NCI-H2107 treated with DMSO at 0.1 percent for 48 hours (cell line): Measurements from ENCODE around the gene OOEP.
"Not testable (repeated sequence)": the region's sequence is repeated elsewhere in the genome, so short reads cannot be mapped to it uniquely, and the experiment has no call there.

ENCODE experiments used
- DNase-seq: peaks from one replicate; lab custom pipeline; 2025; ENCODE audit not compliant: unreplicated experiment; lab: John Stamatoyannopoulos, UW

OOEP gene

DNA sequence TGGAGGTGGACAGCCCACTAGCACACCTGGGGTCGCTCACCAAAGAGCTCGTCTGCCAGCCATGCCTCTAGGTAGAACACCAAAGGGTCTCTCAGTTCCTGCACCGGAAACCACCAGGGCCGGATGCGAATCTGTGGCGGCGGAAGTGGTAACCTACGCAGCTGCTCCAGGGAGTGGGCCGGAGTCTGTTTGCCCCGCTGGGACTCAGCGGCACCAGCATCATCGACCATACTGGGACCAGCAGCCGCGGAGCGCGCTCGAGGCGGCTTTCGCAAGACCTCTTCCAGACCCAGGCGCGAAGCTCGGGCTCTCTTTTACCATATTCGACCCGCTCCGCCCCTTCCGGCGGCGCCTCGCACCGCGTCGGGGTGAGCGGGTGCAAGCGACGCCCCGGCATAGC, at the start of gene OOEP:
OOEP (minus strand) TSS at position 335 of the 400 bp plus-strand sequence; CDS start at position 230, 105 bp downstream.
- DNase-seq, result no peak

DNA sequence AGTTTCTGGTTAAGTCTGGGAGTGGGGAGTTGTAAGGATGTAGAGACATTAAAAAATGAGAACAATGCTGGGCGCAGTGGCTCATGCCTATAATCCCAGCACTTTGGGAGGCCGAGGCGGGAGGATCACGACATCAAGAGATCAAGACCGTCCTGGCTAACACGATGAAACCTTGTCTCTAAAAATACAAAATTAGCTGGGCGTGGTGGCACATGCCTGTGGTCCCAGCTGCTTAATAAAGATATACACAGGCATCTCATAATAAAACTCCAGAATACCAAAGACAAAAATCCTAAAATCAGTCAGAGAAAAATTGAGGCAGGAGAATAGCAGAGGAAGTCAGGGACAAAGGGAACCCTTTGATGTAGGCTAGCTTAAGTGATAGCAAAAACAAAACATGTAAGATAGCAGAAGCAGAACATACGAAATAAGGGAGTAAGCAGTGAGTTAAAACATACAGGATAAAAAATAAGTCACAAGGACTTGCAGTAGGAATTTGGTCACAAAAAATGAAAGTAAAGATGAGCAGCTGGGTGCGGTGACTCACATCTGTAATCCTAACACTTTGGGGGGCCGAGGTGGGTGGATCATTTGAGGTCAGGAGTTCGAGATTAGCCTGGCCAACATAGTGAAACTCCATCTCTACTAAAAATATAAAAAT, 48.5 kb upstream of the OOEP start:
- no peak for DNase-seq

DNA sequence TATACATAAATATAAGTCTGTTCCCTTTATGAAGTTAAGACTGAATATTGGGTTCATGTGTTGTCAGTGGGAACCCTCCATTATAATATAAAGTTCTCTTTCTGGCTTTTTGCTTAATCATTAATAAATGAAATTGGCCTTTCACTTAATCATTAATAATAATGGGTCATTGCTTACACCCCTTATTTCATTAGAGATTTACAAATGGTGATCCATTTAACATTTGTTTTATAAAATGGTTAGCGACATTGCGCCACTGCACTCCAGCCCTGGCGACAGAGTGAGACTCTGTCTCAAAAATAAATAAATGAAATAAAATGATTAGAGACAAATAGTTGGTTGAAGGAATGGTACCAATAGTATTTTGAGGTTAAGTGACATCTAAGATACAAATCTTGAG, 43.4 kb upstream of the OOEP start:
- DNase-seq, result no peak

DNA sequence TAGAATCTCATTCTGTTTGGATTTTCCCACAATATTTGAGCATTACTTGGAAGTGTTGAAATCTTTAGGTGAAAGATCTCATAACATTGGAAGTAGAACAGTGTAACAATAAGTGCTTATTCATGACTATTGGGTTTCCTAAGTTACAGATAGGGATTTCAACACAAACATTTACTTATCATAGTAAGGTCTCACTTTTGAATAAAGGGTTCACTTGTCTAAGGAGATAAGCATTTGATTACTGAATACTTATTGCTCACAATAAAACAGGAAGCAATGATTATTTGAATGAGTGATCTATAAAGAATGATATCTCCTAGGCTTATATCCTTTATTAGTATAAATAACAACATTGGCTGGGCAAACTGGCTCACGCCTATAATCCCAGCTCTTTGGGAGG, 39.7 kb upstream of the OOEP start:
- DNase-seq, result no peak

DNA sequence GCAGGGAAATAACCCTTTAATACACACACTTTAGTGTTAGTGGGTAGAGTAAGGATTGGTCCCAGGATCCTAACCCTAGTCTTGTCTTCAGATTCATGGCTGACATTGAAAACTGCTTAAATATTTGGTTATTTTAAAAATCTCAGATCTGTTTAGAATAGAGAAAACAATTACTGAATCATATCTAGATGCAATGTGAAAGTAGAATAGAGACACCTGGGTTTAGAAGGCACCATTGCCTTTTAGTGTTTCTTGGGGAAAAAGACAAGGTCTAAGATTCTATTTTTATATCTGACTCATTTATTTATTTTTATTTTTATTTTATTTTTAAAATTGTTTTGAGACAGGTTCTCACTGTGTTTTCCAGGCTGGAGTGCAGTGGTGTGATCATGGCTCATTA, 31.0 kb upstream of the OOEP start:
- no peak for DNase-seq

DNA sequence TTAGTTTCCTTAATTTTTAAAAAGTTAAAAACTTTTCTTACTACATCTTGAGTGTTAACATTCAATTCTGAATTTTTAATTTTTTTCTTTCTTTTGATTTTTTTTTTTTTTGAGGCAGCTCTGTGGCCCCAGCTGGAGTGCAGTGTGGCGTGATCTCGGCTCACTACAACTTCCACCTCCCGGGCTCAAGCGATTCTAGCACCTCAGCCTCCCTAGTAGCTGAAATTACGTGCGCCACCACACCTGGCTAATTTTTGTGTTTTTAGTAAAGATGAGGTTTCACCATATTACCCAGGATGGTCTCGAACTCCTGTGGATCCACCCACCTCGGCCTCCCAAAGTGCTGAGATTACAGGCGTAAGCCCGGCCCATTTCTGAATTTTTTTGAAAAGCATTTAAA, 26.2 kb upstream of the OOEP start:
- DNase-seq, result no peak

DNA sequence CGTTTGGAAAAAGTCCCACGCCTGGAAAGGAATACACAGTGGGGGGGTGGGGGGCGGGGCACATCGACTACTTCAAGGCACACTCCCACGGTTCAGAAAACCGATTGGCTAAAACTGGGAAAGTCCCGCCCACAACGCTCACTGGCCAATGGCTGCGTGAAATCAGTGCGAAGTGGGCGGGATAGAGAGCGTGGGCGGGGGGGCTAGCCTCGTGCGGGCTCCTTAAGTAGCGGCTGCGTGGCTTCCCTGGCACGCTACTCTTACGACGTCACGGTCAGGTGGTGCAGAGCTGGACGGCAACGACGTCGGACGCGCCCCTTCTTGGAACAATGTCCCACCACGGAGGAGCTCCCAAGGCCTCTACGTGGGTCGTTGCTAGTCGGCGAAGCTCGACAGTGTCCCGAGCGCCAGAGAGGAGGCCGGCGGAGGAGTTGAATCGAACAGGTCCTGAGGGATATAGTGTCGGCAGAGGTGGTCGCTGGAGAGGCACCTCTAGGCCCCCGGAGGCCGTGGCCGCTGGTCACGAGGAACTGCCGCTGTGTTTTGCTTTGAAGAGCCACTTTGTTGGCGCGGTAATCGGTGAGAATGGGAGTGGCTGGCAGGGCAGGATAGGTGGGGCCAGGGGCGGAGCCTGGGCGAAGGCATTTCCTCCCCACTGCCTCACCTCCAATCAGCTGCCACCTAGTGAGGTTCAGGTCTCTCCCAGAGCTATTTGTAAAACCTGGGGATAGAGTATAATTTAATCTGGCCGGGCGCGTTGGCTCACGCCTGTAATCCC, 25.1 kb upstream of the OOEP start, which contains the start of gene DDX43:
DDX43 (plus strand) TSS at position 252 of the 778 bp plus-strand sequence; CDS start at position 330, 78 bp downstream.
- no peak for DNase-seq

DNA sequence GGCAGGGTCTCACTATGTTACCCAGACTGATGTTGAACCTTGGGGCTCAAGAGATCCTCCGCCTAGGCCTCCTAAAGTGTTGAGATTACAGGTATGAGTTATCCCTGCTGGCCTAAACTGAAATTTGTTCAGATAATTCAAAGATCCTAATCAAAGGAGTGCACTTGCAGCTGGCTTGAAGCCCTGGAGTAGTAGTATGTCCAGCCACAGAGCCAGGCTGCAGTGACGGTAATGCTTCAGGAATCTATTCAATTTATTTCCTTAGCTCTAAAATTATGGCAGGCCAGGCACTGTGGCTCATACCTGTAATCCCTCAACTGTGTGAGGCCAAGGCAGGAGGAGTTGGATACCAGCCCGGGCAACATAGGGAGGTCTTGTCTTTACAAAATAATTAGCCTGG, 23.6 kb upstream of the OOEP start:
- no peak for DNase-seq

DNA sequence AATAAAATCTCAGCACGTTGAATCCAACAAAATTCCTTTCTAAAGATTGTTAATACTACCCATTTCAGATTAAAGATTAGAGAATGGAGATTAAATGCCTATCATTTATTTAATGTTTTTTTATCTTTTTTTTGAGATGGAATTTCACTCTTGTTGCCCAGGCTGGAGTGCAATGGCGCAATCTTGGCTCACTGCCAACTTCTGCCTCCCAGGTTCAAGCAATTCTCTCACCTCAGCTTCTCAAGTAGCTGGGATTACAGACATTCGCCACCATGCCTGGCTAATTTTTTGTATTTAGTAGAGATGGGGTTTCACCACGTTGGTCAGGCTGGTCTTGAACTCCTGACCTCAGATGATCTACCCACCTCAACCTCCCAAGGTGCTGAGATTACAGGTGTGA, 22.5 kb upstream of the OOEP start:
- DNase-seq, result not testable (repeated sequence)

DNA sequence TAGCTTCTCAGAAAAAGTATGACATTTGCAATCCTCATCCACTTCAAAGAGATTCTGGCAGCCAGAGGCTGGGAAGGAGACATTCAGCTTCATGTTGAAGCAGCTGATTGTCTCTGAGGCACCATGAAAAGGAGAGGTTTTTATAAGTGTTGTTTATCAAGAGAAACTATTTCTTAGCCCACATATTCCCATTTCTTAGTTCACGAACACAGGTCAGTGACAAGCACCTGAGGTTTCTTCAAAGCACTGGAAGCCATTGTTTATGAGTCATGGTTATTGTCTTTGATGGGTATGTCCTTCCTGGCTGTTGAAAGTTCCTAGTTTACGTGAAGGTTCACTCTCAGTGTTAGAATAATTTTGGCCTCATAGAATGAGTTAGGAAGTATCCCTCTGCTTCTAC, 22.0 kb upstream of the OOEP start:
- DNase-seq, result no peak

DNA sequence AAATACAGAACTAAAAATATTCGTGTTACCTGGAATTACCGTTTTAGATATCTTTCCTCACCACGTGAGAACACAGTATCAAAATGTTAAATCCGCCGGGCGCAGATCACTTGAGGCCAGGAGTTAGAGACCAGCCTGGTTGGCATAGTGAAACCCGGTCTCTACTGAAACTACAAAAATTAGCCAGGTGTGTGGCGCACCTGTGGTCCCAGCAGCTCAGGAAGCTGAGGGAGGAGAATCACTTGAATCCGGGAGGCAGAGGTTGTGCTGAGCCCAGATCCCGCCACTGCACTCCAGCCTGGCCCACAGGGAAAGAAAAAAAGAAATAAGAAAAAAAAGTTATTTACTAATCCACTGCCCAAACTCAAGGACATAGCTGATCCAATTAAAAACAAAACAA, 20.2 kb upstream of the OOEP start:
- DNase-seq, result no peak

DNA sequence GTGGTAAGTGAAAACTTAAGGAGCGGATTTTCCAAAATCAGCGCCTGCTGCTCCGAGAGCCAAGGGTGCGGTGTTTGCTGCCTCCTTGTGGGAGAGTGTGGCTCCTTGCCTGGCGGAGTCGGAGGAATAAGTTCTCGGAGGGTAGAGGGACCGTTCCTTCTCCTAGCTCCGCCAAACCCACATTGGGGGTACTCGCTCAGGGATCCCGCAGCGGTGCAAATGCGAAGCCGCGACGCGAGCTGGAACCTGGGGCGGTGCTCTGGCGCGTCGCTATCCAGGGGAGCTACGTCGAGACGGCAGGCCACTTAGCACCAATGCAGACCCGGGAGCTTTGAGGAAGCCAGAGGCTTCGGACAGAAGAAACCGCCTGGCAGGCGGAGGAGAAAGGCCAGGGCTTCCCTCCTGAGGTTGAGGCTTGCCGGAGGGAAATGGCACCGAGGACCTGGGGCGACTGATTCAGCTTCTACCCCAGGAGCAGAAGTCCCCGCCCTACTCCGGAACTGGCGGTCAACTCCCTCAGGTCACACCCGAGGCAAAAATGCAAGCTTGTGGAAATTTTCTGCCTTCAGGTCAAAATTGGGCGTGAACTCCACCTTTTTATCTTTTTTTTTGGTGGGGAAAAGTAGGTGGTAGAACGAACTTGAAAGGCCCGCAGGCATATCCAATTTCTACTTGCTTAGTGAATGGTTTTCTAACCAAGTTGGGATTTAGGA, 19.3 kb upstream of the OOEP start:
- DNase-seq, result no peak

DNA sequence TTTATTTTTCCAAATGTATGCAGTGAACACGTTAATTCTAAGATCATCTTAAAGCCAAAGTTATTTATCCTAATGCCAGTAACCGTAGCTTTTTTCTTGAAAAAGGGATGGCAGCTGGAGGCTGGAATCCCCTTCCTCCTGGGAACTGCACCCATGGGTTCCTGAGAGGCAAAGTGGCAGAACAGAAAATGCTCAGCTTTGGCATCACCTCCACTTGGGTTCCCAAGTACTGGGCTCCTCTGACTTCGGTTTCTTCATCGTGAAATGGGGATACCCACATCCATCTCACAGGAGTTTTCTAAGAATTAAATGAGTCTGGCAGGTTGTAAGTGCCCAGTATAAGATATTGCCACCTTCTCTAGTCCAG, 18.7 kb upstream of the OOEP start:
- DNase-seq, result no peak

DNA sequence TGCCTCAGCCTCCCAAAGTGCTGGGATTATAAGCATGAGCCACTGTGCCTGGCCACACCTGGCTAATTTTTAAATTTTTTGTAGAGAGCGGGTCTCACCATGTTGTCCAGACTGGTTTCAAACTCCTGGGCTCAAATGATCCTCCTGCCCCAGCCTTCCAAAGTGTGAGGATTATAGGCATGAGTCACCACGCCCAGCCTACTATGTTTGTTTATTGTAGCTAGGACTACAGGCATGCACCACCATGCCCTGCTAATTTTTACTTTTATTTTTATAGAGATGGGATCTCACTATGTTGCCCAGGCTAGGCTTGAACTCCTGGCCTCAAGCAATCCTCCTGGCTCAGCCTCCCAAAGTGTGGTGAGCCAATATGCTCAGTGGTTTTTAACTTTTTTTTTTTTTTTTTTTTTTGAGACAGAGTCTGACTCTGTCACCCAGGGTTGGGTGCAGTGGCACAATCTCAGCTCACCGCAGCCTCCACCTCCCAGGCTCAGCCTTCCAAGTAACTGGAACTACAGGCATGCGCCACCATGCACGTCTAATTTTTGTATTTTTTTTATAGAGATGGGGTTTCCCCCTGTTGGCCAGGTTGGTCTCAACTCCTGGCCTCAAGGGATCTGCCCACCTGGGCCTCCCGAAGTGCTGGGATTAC, 12.9 kb upstream of the OOEP start:
- DNase-seq, result no peak

DNA sequence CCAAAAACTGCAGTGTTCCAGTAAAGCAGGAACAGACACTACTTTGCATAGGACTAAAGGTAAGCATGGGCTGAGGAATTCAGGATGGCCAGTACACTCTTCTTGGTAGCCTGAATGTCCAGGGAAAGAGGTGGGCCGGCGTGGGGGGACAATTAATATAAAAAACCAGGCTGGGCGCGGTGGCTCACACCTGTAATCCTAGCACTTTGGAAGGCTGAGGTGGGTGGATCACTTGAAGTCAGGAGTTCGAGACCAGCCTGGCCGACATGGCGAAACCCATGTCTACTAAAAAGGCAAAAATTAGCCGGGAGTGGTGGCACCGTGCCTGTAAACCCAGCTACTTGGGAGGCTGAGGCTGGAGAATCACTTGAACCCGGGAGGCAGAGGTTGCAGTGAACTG, 11.8 kb upstream of the OOEP start:
- DNase-seq, result not testable (repeated sequence)

DNA sequence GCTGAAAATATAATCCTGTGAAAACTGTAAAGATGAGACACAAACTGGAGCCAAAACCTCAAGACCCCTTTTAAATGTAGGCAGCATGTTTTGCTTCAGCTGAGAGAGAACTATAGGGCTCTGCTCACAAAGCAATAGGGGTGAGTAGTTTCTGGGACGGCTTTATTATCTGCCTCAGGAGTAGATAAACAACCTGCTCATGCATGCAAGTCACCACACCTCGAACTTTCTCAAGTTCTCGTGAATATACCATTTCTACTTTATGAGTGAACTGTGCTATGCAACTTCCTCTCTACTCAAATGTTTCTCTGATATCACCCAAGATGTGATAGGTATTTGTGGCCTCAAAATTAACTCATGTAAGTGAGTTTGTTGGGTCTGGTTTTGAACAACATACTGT, 7.5 kb upstream of the OOEP start:
- DNase-seq, result no peak

DNA sequence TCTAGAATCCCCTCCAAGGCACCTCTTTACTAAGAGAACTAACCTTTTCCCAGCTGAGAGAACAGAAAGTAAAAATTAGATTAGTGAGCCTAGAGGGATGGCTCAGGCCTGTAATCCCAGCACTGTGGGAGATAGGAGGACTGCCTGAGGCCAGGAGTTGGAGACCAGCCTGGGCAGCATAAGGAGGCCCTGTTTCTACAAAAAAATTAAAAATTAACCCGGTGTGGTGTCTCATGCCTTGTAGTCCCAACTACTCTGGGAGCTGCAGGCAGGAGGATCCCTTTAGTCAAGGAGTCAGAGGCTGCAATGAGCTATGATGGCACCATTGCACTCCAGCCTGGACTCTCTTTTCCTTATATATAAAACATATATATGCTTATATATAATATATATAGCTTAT, 5.5 kb upstream of the OOEP start:
- DNase-seq, result no peak

DNA sequence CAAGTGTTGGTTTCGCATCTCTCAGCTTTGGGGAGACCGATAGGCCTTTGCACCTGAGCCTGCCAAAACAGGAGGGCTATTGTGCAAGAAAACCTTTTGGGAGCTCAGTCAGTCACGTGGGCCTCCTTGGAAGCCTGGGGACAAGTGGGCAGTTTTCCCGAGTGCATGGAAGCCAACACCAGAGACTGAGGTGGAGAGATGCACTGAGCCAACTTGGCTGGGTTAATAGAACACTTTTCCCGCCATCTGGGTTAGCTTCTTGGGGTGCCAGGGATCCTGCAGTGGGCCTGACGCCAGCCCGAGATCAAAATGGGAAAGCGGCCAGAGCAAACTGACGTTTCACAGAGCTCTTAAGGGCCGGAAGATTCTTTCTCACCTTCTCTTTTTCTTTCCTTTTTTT, 2.8 kb upstream of the OOEP start:
- no peak for DNase-seq

DNA sequence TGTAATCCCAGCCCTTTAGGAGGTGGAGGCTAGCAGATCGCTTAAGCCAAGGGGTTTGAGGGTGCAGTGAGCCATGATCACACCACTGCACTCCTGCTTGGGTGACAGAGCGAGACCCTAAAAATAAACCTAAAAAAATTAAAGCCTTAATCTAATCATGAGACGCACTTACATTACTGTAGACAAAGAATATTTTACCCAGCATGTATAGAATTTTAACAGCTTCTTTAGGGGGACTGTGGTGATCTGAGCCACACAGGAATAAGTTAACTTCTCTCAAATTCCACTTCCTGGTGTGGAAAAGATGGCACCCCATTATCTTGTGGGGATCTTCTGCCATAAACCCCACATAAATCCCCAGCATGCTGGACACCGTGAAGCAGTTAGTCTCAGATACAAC, 2.3 kb upstream of the OOEP start:
- no peak for DNase-seq

DNA sequence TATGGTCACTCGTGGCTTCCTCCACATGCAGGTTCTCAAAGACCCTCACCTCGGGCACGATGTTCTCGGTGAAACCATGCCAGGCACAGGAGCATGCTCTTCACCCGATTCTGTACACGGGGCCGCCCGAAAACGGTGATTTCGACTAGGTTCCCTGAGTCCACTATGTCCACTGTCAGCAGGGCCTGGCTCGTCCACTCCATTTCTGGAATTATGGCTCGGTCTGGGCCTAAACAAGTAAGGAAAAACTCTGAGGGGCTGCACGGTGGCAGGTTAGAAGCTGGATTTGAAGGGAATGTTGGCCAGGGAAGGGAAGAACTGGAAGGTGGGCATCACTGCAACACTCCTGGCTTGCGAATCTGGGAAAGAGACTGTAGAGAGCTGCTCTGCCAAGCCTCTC, 540 bp downstream of the OOEP start:
- DNase-seq, result no peak

DNA sequence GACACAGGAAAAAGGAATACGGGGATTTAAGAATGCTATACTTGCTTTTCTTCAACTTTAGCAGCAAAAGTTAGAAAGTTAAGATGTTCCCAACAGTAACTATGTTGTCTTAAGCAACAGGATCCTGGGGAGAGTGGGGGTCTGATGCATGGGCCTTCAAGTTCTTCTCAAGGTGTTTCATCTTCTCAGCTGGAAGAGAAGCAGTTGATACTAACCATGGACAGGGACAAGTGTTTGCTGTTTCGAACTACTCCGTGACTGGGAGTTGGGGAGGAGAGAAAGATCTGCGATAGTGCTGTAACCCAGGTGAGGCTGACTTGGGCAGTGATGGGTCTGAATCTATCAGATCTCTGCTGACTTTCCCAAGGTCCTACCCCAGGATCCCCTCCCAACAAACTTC, 1.0 kb downstream of the OOEP start:
- no peak for DNase-seq
